Activated naive CD4-positive, alpha-beta T cell treated with anti-CD3 and anti-CD28 coated beads, Interleukin-2, amount 50 U/mL, for 16 hours (primary cell): ENCODE data around the gene NUBP1.
"Not testable (repeated sequence)": the region's sequence is repeated elsewhere in the genome, so short reads cannot be mapped to it uniquely, and the experiment has no call there.

Source experiments
- DNase-seq: peaks from one replicate; pipeline ENCODE4 v3.0.0-alpha.2; 2020

NUBP1 gene

GRCh38 chr16:10743610-10744369 lies at the start of gene NUBP1:
Gene NUBP1 (plus strand): TSS chr16:10743842. CDS start chr16:10743864, 22 bp downstream.
- peak; percentile 98 for DNase-seq

- no peak for DNase-seq
These were observed 49.8 kb upstream of the NUBP1 start for GRCh38 chr16:10693889-10694288.

GRCh38 chr16:10694306-10694705 lies 49.3 kb upstream of the NUBP1 start:
- no peak for DNase-seq

- DNase-seq = no peak
These were observed 48.8 kb upstream of the NUBP1 start, which contains the start of gene TEKT5 for GRCh38 chr16:10694830-10695229. Gene TEKT5 (minus strand): TSS chr16:10694930. CDS start chr16:10694873, 57 bp downstream.

- DNase-seq = no peak
These were observed 43.9 kb upstream of the NUBP1 start for GRCh38 chr16:10699756-10700155.

GRCh38 chr16:10708969-10709368 lies 34.7 kb upstream of the NUBP1 start:
- no peak for DNase-seq

- no peak for DNase-seq
These were observed 15.4 kb upstream of the NUBP1 start for GRCh38 chr16:10728003-10728887.

GRCh38 chr16:10729104-10730048 lies 14.3 kb upstream of the NUBP1 start:
- DNase-seq = no peak

GRCh38 chr16:10731790-10732189 lies 11.9 kb upstream of the NUBP1 start:
- DNase-seq = no peak

GRCh38 chr16:10737068-10737625 lies 6.5 kb upstream of the NUBP1 start:
- peak; percentile 59 for DNase-seq

GRCh38 chr16:10738231-10739077 lies 5.2 kb upstream of the NUBP1 start:
- DNase-seq = peak; percentile 36

GRCh38 chr16:10740000-10740844 lies 3.4 kb upstream of the NUBP1 start:
- no peak for DNase-seq

GRCh38 chr16:10740845-10741208 lies 2.8 kb upstream of the NUBP1 start:
- no peak for DNase-seq

GRCh38 chr16:10741249-10741648 lies 2.4 kb upstream of the NUBP1 start:
- DNase-seq = not testable (repeated sequence)

- DNase-seq = no peak
These were observed 1.8 kb upstream of the NUBP1 start for GRCh38 chr16:10741844-10742243.

GRCh38 chr16:10743227-10743609 lies 424 bp upstream of the NUBP1 start:
- no peak for DNase-seq

GRCh38 chr16:10744370-10745030 lies 858 bp downstream of the NUBP1 start:
- no peak for DNase-seq

GRCh38 chr16:10745841-10746240 lies 2.2 kb downstream of the NUBP1 start:
- no peak for DNase-seq

GRCh38 chr16:10750793-10751192 lies 7.2 kb downstream of the NUBP1 start:
- no peak for DNase-seq

GRCh38 chr16:10751291-10751697 lies 7.7 kb downstream of the NUBP1 start:
- no peak for DNase-seq
